Loucy (cell line): Measurements from ENCODE around the gene STUM.

Experiments
- H2AFZ ChIP-seq: fragments of 200-600 bp; sonication (generic); 2 replicates; pipeline ENCODE4 v1.6.0; 2016; ENCODE audit warnings: antibody characterized with exemption, mild to moderate bottlenecking, low read length, moderate library complexity
- H3F3A ChIP-seq: fragments of 200-600 bp; 2 replicates; pipeline ENCODE4 v1.6.0; 2016; ENCODE audit warnings: antibody characterized with exemption, low read depth, mild to moderate bottlenecking
- H3K27me3 ChIP-seq: fragments of 200-600 bp; sonication (generic); 2 replicates; pipeline ENCODE4 v1.6.1; 2014; ENCODE audit warnings: low read length, mild to moderate bottlenecking; ENCODE audit not compliant: insufficient read depth, poor library complexity, severe bottlenecking
- H3K36me3 ChIP-seq: fragments of 200-600 bp; sonication (generic); 2 replicates; pipeline ENCODE4 v1.6.1; 2016; ENCODE audit warnings: low read length; ENCODE audit not compliant: insufficient read depth
- H3K4me1 ChIP-seq: fragments of 200-600 bp; sonication (generic); 2 replicates; pipeline ENCODE4 v1.5.1; 2014; ENCODE audit warnings: low read length, mild to moderate bottlenecking; ENCODE audit not compliant: insufficient read depth, poor library complexity, severe bottlenecking
- H3K4me2 ChIP-seq: fragments of 200-600 bp; sonication (generic); 2 replicates; pipeline ENCODE4 v1.6.0; 2014; ENCODE audit warnings: antibody characterized with exemption, low read length, low read depth, mild to moderate bottlenecking; ENCODE audit not compliant: poor library complexity, severe bottlenecking
- H3K4me3 ChIP-seq: fragments of 200-600 bp; sonication (generic); 2 replicates; pipeline ENCODE4 v1.5.1; 2014; ENCODE audit warnings: low read length, mild to moderate bottlenecking, mixed read lengths; ENCODE audit not compliant: poor library complexity, severe bottlenecking
- H3K79me2 ChIP-seq: fragments of 200-600 bp; sonication (generic); 2 replicates; pipeline ENCODE4 v1.6.1; 2014; ENCODE audit warnings: low read length; ENCODE audit not compliant: insufficient read depth
- H3K9ac ChIP-seq: fragments of 200-600 bp; sonication (generic); 2 replicates; pipeline ENCODE4 v1.6.0; 2014; ENCODE audit warnings: mild to moderate bottlenecking, low read depth, low read length, moderate library complexity; ENCODE audit not compliant: poor library complexity, severe bottlenecking
- H3K9me2 ChIP-seq: fragments of 200-600 bp; sonication (generic); replicated peaks from 2 replicates; pipeline ENCODE4 v1.6.1; 2016; ENCODE audit warnings: low read depth, low read length, mixed read lengths
- H3K9me3 ChIP-seq: fragments of 200-600 bp; sonication (generic); 2 replicates; pipeline ENCODE4 v1.6.1; 2014; ENCODE audit warnings: mild to moderate bottlenecking, antibody characterized with exemption, low read length, low read depth; ENCODE audit not compliant: insufficient read depth
- H4K20me1 ChIP-seq: fragments of 200-600 bp; sonication (generic); 2 replicates; pipeline ENCODE4 v1.6.0; 2014; ENCODE audit warnings: antibody characterized with exemption, low read length, mild to moderate bottlenecking; ENCODE audit not compliant: insufficient read depth, poor library complexity, severe bottlenecking
- CTCF ChIP-seq: fragments of 200-600 bp; sonication (generic); conservative IDR thresholded peaks from 2 replicates; pipeline ENCODE4 v1.5.1; 2014; ENCODE audit warnings: mild to moderate bottlenecking, antibody characterized with exemption, low read length
- EZH2phosphoT487 ChIP-seq: fragments of 200-600 bp; IDR thresholded peaks from 2 replicates; pipeline ENCODE4 v1.6.1; 2018; ENCODE audit warnings: antibody characterized with exemption, mild to moderate bottlenecking, moderate library complexity, borderline replicate concordance

STUM gene

GRCh38 chr1:226578946-226579578 is 30.5 kb downstream of the STUM start:
- Histone ChIP-seq H3K9me3 (no peaks in the 10 kb centered on the region), H4K20me1 (no peaks in the 10 kb centered on the region), H3K4me1 (peaks cover 12% of the 10 kb centered on the region), H3K9ac (no peak overlapping the region), H3K9me2 (no peaks in the 10 kb centered on the region), H3K79me2 (no peaks in the 10 kb centered on the region), H3K4me3 (no peak overlapping the region), H3K4me2 (no peak overlapping the region), H2AFZ (no peak overlapping the region), H3F3A (no peaks in the 10 kb centered on the region), H3K27me3 (no peaks in the 10 kb centered on the region), H3K36me3 (no peaks in the 10 kb centered on the region)
- TF ChIP-seq EZH2phosphoT487 (no peak), CTCF (no peak)

- H3K4me1 ChIP-seq, result peaks cover 20% of the 10 kb centered on the region
- H3K9me3 ChIP-seq, result no peaks in the 10 kb centered on the region
- no peak overlapping the region for H2AFZ ChIP-seq
- H3F3A ChIP-seq, result no peaks in the 10 kb centered on the region
- H3K27me3 ChIP-seq, result no peaks in the 10 kb centered on the region
- H3K9ac ChIP-seq, result no peak overlapping the region
- no peaks in the 10 kb centered on the region for H4K20me1 ChIP-seq
- no peak overlapping the region for H3K4me3 ChIP-seq
- no peak overlapping the region for H3K4me2 ChIP-seq
- no peak for TF ChIP-seq EZH2phosphoT487
- no peak for TF ChIP-seq CTCF
- H3K9me2 ChIP-seq, result no peaks in the 10 kb centered on the region
- no peaks in the 10 kb centered on the region for H3K79me2 ChIP-seq
- H3K36me3 ChIP-seq, result no peaks in the 10 kb centered on the region
These were observed 31.3 kb downstream of the STUM start for GRCh38 chr1:226579781-226580323.

- no peak overlapping the region for H3K4me2 ChIP-seq
- no peak overlapping the region for H2AFZ ChIP-seq
- H3K9me3 ChIP-seq, result no peaks in the 10 kb centered on the region
- no peaks in the 10 kb centered on the region for H3K36me3 ChIP-seq
- H3K4me1 ChIP-seq, result peaks cover 17% of the 10 kb centered on the region
- H3F3A ChIP-seq, result no peaks in the 10 kb centered on the region
- H3K27me3 ChIP-seq, result no peaks in the 10 kb centered on the region
- no peak for TF ChIP-seq EZH2phosphoT487
- TF ChIP-seq CTCF, result no peak
- H3K9me2 ChIP-seq, result no peaks in the 10 kb centered on the region
- H3K9ac ChIP-seq, result no peak overlapping the region
- H3K4me3 ChIP-seq, result no peak overlapping the region
- no peaks in the 10 kb centered on the region for H3K79me2 ChIP-seq
- no peaks in the 10 kb centered on the region for H4K20me1 ChIP-seq
These were observed 32.2 kb downstream of the STUM start for GRCh38 chr1:226580625-226581270.
